Activated CD4-positive, alpha-beta T cell treated with anti-CD3 and anti-CD28 coated beads, Interleukin-2, Interleukin-6, amounts not matched to agents 100 ng/mL and 50 ng/mL, durations not matched to agents 16 hours and 8 hours (primary cell): ENCODE measurements around the gene TGFB2.

Experiments
- DNase-seq: peaks from one replicate; pipeline ENCODE4 v3.0.0-alpha.2; 2020

Gene TGFB2

DNA sequence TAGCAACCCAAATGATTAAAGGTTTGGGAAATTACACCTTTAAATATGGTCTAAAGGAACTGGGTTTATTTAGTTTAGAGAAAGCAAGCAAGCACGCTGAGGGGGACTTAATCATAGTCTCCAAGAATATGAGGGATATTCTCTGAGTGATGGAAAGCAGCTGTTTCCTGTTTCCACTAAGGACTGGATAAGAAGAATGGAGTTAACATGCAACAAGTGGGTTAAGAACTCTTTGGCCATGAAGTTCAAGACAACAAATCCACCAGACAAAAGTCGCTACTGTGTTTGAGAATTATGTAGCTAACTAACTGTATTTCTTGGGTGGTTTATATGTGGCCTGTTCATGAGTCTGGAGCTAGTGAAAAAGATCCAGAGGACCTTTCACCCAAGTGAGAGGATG, 85.7 kb downstream of the TGFB2 start:
- DNase-seq, result no peak

GRCh38 chr1:218431476-218431875, 86.3 kb downstream of the TGFB2 start:
- DNase-seq, result no peak

DNA sequence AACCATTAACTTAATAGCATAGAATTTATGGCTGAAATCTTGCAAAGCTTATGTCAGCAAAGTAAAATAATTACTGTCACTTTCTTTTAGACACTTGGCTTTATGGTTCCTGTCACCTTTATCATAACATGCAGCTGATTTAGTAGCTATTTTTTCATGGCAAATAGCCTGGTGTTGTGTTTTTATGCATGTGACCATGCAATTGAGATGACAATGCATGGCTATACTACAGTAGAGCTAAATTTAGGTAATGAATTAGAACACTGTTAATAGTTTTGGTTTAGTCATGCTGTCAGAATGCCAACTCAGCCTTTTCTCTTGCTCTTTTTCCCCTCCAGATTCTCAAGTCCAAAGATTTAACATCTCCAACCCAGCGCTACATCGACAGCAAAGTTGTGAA, 88.6 kb downstream of the TGFB2 start:
- no peak for DNase-seq

DNA sequence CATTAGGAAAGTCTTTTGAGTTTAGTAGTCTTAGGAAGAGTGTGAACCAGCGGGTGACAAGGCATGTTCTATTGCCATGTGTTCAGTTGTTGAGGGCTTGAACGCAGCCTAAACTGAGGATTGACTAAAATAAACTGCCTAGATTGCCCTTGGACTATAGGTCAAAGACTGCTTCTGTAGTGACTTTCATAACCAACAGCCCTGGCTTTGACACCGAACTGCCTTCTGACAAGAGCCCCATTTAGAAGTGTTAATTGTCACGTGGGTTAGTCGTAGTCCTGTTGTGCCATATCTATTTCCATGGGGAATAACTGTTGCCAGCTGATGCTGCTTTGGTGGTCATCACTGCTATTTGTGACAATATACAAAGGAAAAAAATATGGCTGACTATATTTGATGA, 90.4 kb downstream of the TGFB2 start:
- DNase-seq, result no peak

- DNase-seq, result no peak
These were observed 91.2 kb downstream of the TGFB2 start for GRCh38 chr1:218436346-218436745.

GRCh38 chr1:218436997-218437396, 91.9 kb downstream of the TGFB2 start:
- no peak for DNase-seq

- no peak for DNase-seq
These were observed 94.6 kb downstream of the TGFB2 start for GRCh38 chr1:218439541-218440295.

DNA sequence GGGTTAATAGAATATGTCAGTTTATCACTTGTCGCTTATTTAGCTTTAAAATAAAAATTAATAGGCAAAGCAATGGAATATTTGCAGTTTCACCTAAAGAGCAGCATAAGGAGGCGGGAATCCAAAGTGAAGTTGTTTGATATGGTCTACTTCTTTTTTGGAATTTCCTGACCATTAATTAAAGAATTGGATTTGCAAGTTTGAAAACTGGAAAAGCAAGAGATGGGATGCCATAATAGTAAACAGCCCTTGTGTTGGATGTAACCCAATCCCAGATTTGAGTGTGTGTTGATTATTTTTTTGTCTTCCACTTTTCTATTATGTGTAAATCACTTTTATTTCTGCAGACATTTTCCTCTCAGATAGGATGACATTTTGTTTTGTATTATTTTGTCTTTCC, 98.1 kb downstream of the TGFB2 start:
- no peak for DNase-seq

GRCh38 chr1:218444173-218444572, 99.0 kb downstream of the TGFB2 start:
- no peak for DNase-seq

GRCh38 chr1:218444588-218444987, 99.5 kb downstream of the TGFB2 start:
- no peak for DNase-seq

DNA sequence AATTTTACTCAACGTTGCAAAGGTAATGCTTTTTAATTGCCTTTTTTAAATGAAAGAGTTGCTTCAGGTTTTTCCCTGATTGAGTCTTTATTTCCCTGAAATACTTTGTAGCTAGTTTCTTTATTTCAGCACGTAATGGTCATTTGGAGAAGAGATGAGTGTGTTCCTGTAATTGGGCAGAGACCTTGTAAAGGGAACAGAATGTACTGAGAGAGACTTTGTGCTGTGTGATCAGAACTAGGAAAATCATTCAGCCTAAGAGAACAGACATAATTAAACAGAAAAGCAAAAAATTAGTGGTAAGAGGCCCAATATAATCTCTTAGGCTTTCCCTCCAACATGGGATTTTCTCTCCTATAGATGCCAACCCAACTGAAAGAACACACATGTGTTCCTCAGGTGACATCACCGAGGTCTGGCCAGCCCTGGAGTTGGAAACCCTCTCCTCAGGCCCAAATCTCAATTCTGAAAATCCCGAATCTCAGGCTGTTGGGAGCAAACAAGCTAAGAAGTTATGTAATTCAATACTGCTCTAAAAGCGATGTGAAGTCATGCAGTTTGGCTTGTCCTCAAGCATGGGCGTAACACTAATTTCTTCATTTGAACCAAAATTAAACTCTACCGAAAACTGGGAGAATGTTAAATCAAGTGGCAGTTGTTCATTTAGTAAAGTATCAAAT, 102.0 kb downstream of the TGFB2 start:
- DNase-seq, result no peak

DNA sequence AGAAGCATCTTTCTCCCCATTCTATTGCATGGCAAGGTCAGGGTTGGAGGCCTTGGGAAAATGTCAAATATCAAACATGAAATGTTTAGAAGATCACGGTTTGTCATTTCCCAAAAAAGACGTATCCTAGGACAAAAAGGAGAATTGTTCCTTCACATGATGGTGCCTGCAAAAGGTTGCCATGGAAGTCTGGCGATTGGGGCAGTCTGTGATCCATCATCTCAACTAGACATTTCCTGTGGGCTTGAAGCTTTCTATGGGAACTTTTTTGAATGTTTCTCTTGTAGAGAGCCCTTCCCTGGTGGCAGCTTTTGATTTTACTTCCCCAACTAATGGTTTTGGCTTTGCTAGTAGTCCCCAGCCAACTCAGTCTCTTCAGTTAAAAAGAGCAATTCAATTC, 106.3 kb downstream of the TGFB2 start:
- DNase-seq, result no peak

GRCh38 chr1:218454700-218455282, 109.7 kb downstream of the TGFB2 start:
- no peak for DNase-seq

DNA sequence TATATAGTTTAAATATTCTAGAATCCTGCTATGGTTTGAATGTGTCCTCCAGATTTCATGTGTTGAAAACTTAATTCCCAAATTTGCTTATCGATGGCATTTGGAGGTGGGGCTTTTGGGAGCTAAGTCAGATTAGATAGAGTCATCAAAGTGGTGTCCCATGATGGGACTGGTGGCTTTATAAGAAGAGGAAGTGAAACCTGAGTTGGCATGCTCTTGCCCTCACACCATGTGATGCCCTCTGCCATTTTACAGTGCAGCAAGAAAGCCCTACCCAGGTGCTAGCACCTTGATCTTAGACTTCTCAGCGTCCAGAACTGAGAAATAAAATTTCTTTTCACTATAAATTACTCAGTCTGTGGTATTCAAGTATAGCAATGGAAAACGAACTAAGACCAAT, 111.3 kb downstream of the TGFB2 start:
- DNase-seq, result no peak

- no peak for DNase-seq
These were observed 114.3 kb downstream of the TGFB2 start for GRCh38 chr1:218459450-218459849.

- DNase-seq, result no peak
These were observed 115.0 kb downstream of the TGFB2 start for GRCh38 chr1:218459878-218460711.

DNA sequence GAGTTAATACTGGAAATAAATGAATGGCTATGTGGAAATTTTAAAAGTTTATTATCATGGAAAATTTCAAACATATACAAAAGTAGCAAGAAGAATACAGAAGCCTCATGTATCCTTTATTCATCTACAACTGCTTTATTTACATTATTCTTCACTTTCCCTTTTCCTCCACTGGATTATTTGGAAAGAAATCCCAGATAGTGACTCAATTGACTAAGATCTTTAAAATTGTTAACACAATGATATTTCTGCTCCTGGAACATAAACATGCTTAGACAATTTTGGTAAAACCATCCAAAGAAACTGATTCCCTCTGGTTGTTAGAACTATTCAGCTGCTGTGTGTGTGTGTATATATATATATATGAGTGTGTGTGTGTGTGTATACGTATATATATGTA, 116.2 kb downstream of the TGFB2 start:
- DNase-seq, result no peak

GRCh38 chr1:218462116-218462515, 117.0 kb downstream of the TGFB2 start:
- DNase-seq, result no peak

DNA sequence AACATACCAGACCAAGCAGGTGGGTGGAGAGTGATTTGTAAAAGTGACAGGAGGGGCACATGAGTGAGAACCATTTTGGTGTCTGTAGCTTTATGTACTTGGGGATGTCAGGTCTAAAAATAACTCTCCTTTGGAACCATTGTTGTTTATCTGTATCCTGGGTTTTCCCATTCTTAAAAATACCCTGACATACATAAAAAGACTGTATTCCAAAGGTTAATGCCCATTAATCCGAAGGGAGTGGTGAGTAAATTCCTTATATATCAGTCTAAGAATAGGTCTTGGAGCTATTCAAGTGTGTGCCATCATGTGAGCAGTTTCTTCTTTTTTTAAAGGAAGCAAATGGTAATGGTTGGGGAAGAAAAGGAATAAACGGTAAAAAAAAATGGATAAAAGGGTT, 117.5 kb downstream of the TGFB2 start:
- no peak for DNase-seq

DNA sequence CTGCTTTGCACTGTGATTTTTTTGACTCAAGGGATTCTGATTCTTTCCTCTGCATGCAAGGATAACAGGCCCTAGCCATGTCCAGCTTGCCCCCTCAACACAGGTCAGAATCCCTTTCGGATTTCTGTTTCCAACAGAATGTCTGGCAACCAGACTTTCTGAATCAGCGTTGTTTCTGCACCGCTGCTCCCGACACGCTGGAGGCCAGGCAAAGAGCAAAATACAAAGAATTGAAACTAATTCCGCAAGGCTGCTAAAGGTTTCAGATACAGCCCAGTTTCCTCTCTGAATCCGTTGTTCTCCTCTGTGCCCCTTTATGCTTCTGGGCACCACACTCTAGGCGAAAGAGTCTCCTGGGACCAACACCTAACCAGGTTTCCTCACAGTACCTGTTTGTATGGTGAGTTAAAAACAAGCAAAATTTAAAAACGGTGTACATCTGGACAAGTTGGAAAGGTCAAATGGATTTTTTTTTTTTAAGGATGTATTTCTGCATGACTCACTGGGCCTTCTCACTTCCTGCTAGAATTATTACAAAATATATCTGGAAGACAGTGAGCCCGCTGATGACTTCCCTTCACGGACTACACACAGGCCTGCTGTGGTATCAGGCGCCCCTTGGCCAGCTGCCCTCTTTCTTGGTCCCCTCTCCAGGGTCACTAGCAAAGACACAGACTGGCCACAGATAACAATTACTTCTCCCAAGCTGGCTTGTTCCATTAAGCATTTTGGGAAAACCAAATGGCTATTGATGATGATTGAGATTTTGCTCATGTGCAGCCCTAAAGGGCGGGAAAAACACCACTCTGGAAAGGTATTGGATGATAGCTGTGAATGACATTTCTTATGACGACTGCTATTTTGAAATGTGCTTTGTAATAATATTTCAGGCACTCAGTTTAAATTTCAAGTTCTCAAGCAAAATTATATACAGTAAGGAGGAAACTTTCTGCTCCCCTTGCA, 118.3 kb downstream of the TGFB2 start:
- no peak for DNase-seq

- no peak for DNase-seq
These were observed 119.7 kb downstream of the TGFB2 start for GRCh38 chr1:218464871-218465270.

DNA sequence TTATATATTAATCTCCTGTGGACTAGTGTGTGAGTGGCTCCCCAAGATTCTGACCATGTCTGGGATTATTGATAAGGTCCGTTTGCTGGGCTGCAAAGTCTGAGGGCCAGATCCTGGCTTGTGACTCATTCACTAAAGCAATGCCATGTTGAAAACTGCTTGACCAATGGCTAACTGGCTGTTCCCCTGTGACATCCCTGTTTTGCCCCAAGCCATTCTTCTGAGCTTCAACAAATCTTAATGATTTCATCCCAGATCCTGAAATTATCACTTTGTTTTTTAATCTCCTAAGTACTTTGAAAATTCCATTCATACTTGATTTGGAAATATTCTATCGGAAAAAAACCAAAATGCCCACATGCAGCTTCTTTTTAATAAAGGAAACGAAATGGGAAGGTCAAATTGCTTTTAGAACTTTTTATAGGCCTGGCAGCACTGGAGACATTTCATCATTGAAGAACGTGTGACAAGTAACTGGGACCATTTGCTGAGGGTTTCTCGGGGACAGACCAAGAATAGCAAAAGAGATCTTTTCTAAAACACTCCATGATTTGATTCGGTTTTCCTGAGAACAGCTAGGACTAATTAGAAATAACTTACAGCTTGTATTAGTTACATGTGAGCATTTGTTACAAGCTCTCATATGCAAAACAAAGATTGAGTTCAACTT, 121.3 kb downstream of the TGFB2 start:
- no peak for DNase-seq
